H9 (cell line): ENCODE results near the gene ATE1. TPM values are rescaled to one million over a fixed set of nuclear protein-coding genes. Genes with fewer than 3 reads are reported as not detected.

Source experiments
- DNase-seq: peaks from one replicate; pipeline ENCODE4 v3.0.0-alpha.2; 2017
- H2AFZ ChIP-seq: one replicate; pipeline ENCODE4 v1.6.1; 2013; ENCODE audit warnings: mild to moderate bottlenecking, low read length, control low read depth, moderate library complexity
- H2AK5ac ChIP-seq: 2 replicates; pipeline ENCODE4 v1.6.1; 2013; ENCODE audit warnings: low read length, control low read depth, mixed read lengths; ENCODE audit not compliant: insufficient read length
- H2BK120ac ChIP-seq: one replicate; pipeline ENCODE4 v1.6.1; 2013; ENCODE audit warnings: low read depth, mild to moderate bottlenecking, low read length, control low read depth, inconsistent platforms; ENCODE audit not compliant: poor library complexity, severe bottlenecking
- H2BK12ac ChIP-seq: 2 replicates; pipeline ENCODE4 v1.6.1; 2013; ENCODE audit warnings: low read length, control low read depth, mixed read lengths, low read depth; ENCODE audit not compliant: insufficient read length
- H2BK15ac ChIP-seq: 2 replicates; pipeline ENCODE4 v1.6.1; 2013; ENCODE audit warnings: low read depth, low read length, control low read depth
- H2BK20ac ChIP-seq: one replicate; pipeline ENCODE4 v1.6.1; 2013; ENCODE audit warnings: low read depth, mild to moderate bottlenecking, low read length, control low read depth, inconsistent platforms; ENCODE audit not compliant: poor library complexity, severe bottlenecking
- H2BK5ac ChIP-seq: 2 replicates; pipeline ENCODE4 v1.6.1; 2013; ENCODE audit warnings: low read length, control low read depth, mixed read lengths; ENCODE audit not compliant: insufficient read length
- H3K14ac ChIP-seq: 2 replicates; pipeline ENCODE4 v1.6.1; 2013; ENCODE audit warnings: low read length, control low read depth; ENCODE audit not compliant: insufficient read depth
- H3K18ac ChIP-seq: 2 replicates; pipeline ENCODE4 v1.6.1; 2013; ENCODE audit warnings: low read depth, mild to moderate bottlenecking, mixed read lengths, low read length, control low read depth; ENCODE audit not compliant: insufficient read length
- H3K23ac ChIP-seq: 2 replicates; pipeline ENCODE4 v1.6.1; 2013; ENCODE audit warnings: low read length, control low read depth, mixed read lengths, low read depth; ENCODE audit not compliant: insufficient read length
- H3K23me2 ChIP-seq: 2 replicates; pipeline ENCODE4 v1.6.1; 2013; ENCODE audit warnings: low read depth, mild to moderate bottlenecking, mixed read lengths, low read length, control low read depth; ENCODE audit not compliant: insufficient read length, poor library complexity, severe bottlenecking
- H3K27ac ChIP-seq: 2 replicates; pipeline ENCODE4 v1.5.1; 2013; ENCODE audit warnings: low read length, control low read depth, mixed read lengths, low read depth; ENCODE audit not compliant: insufficient read length
- H3K27me3 ChIP-seq: 2 replicates; pipeline ENCODE4 v1.6.1; 2013; ENCODE audit warnings: low read length, control low read depth, inconsistent platforms; ENCODE audit not compliant: insufficient read depth
- H3K4ac ChIP-seq: 2 replicates; pipeline ENCODE4 v1.6.1; 2013; ENCODE audit warnings: low read depth, mild to moderate bottlenecking, control low read depth, inconsistent platforms, low read length, moderate library complexity
- H3K4me1 ChIP-seq: 2 replicates; pipeline ENCODE4 v1.6.1; 2013; ENCODE audit warnings: low read length, control low read depth, inconsistent platforms; ENCODE audit not compliant: insufficient read depth
- H3K4me2 ChIP-seq: 2 replicates; pipeline ENCODE4 v1.6.1; 2013; ENCODE audit warnings: low read length, control low read depth, mixed read lengths; ENCODE audit not compliant: insufficient read length, insufficient read depth
- H3K56ac ChIP-seq: 2 replicates; pipeline ENCODE4 v1.6.1; 2013; ENCODE audit warnings: low read depth, mild to moderate bottlenecking, mixed read lengths, low read length, control low read depth; ENCODE audit not compliant: insufficient read length
- H3K79me1 ChIP-seq: 2 replicates; pipeline ENCODE4 v1.6.1; 2013; ENCODE audit warnings: low read depth, mild to moderate bottlenecking, moderate library complexity, low read length, control low read depth, inconsistent platforms; ENCODE audit not compliant: insufficient read depth, poor library complexity, severe bottlenecking
- H3K79me2 ChIP-seq: 2 replicates; pipeline ENCODE4 v1.6.1; 2013; ENCODE audit warnings: low read length, control low read depth, inconsistent platforms; ENCODE audit not compliant: insufficient read depth
- H3K9ac ChIP-seq: 2 replicates; pipeline ENCODE4 v1.6.1; 2013; ENCODE audit warnings: low read length, control low read depth, mixed read lengths; ENCODE audit not compliant: insufficient read length; ENCODE audit errors: extremely low read depth
- H3K9me3 ChIP-seq: one replicate; pipeline ENCODE4 v1.6.1; 2013; ENCODE audit warnings: low read depth, low read length, inconsistent platforms; ENCODE audit not compliant: control insufficient read depth
- H3T11ph ChIP-seq: one replicate; pipeline ENCODE4 v1.6.1; 2013; ENCODE audit warnings: mild to moderate bottlenecking, low read length, control low read depth, inconsistent platforms
- H4K20me1 ChIP-seq: one replicate; pipeline ENCODE4 v1.6.1; 2013; ENCODE audit not compliant: control insufficient read depth, insufficient read length, insufficient read depth
- H4K5ac ChIP-seq: 2 replicates; pipeline ENCODE4 v1.6.1; 2013; ENCODE audit warnings: low read depth, mild to moderate bottlenecking, mixed read lengths, low read length, control low read depth; ENCODE audit not compliant: insufficient read length
- H4K8ac ChIP-seq: replicated peaks from 2 replicates; pipeline ENCODE4 v1.6.1; 2013; ENCODE audit warnings: low read length, control low read depth, mixed read lengths, low read depth; ENCODE audit not compliant: insufficient read length
- H4K91ac ChIP-seq: 2 replicates; pipeline ENCODE4 v1.6.1; 2013; ENCODE audit warnings: low read depth, mild to moderate bottlenecking, moderate library complexity, mixed read lengths, low read length, control low read depth; ENCODE audit not compliant: insufficient read length
- H3K27ac Mint-ChIP-seq, 3 experiments: 2 replicates in 2 of 3; 3 replicates in 1 of 3; pipeline ENCODE4 v1.8.0; 2020 to 2021; ENCODE audit warnings: mixed read lengths in 3 of 3, mild to moderate bottlenecking in 1 of 3, moderate library complexity in 1 of 3
- H3K27me3 Mint-ChIP-seq: 2 replicates; pipeline ENCODE4 v1.8.0; 2021; ENCODE audit warnings: low read depth, mild to moderate bottlenecking, moderate library complexity, mixed read lengths
- H3K36me3 Mint-ChIP-seq, 3 experiments: 2 replicates in 2 of 3; 3 replicates in 1 of 3; pipeline ENCODE4 v1.8.0; 2020 to 2021; ENCODE audit warnings: low read depth in 3 of 3, mixed read lengths in 3 of 3; ENCODE audit not compliant: insufficient read depth in 1 of 3
- H3K4me1 Mint-ChIP-seq, 2 experiments: 2 replicates each; pipeline ENCODE4 v1.8.0; 2020; ENCODE audit warnings: mixed read lengths in 2 of 2
- H3K4me3 Mint-ChIP-seq, 2 experiments: 2 replicates in 1 of 2; 3 replicates in 1 of 2; pipeline ENCODE4 v1.8.0; 2020 to 2021; ENCODE audit warnings: mild to moderate bottlenecking in 2 of 2, mixed read lengths in 2 of 2, moderate library complexity in 1 of 2
- H3K9me3 Mint-ChIP-seq, 2 experiments: 2 replicates in 1 of 2; 3 replicates in 1 of 2; pipeline ENCODE4 v1.8.0; 2020; ENCODE audit warnings: mild to moderate bottlenecking in 2 of 2, mixed read lengths in 2 of 2, moderate library complexity in 1 of 2
- CTCF ChIP-seq: fragments of 200-600 bp; sonication (generic); conservative IDR thresholded peaks from 3 replicates; pipeline ENCODE4 v1.8.0; 2021; ENCODE audit warnings: antibody characterized with exemption, mild to moderate bottlenecking
- WGBS: extraction: QIAGEN DNeasy Blood & Tissue Kit; methylation state at CpG from one replicate; pipeline ENCODE4 v1.1.7; 2013; ENCODE audit warnings: missing lambda C conversion rate, low lambda C conversion rate, mixed read lengths; ENCODE audit not compliant: insufficient read length; ENCODE audit errors: extremely low coverage; 5-methylcytosine and 5-hydroxymethylcytosine counted together
- total RNA-seq: library from RNA; stranded (reverse); gene quantifications from 2 replicates; pipeline ENCODE4 v1.2.1, GENCODE V29; 2021

ATE1 gene
- total RNA-seq, 1 experiment from 2014 or later: 29.0 TPM

- WGBS: no CpG with 5 or more reads among the region's 13 CpGs
Measured at GRCh38 chr10:121735263-121735662, 192.6 kb downstream of the ATE1 start.

More at GRCh38 chr10:121735263-121735662, 192.6 kb downstream of the ATE1 start:
- H3K27ac ChIP-seq: no peak overlapping the region
- no peak for TF ChIP-seq CTCF
- no peak overlapping the region for H4K5ac ChIP-seq
- no peak overlapping the region for H2BK120ac ChIP-seq
- H2BK12ac ChIP-seq: no peak overlapping the region
- H3K23me2 ChIP-seq: no peaks in the 10 kb centered on the region
- no peak overlapping the region for H3K4me3 Mint-ChIP-seq
- H2BK20ac ChIP-seq: no peak overlapping the region
- no peaks in the 10 kb centered on the region for H4K20me1 ChIP-seq
- H3K27me3 ChIP-seq: no peaks in the 10 kb centered on the region
- H3K56ac ChIP-seq: no peak overlapping the region
- no peaks in the 10 kb centered on the region; a peak in 2 of 5 replicates for H3K9me3 Mint-ChIP-seq
- no peak overlapping the region for H3K23ac ChIP-seq
- peaks cover 11% of the 10 kb centered on the region; the same call in 1 of the 2 replicates for H3K4me1 ChIP-seq
- H4K91ac ChIP-seq: no peak overlapping the region
- H3K36me3 Mint-ChIP-seq: no peaks in the 10 kb centered on the region
- H2BK15ac ChIP-seq: no peak overlapping the region
- peaks cover 33 to 35% of the 10 kb centered on the region in 2 experiments for H3K4me1 Mint-ChIP-seq
- H3T11ph ChIP-seq: no peak overlapping the region
- H3K79me2 ChIP-seq: no peaks in the 10 kb centered on the region
- H2AK5ac ChIP-seq: no peak overlapping the region
- H2BK5ac ChIP-seq: no peak overlapping the region
- H3K9me3 ChIP-seq: no peaks in the 10 kb centered on the region
- DNase-seq: no peak
- no peak overlapping the region for H3K9ac ChIP-seq
- H3K4me2 ChIP-seq: no peak overlapping the region
- H4K8ac ChIP-seq: no peak overlapping the region
- no peak overlapping the region for H3K18ac ChIP-seq
- no peaks in the 10 kb centered on the region for H3K79me1 ChIP-seq
- no peaks in the 10 kb centered on the region; the same call in 1 of the 2 replicates for H3K27me3 Mint-ChIP-seq
- no peak overlapping the region for H3K14ac ChIP-seq
- no peak overlapping the region for H3K4ac ChIP-seq
- H3K27ac Mint-ChIP-seq: no peak overlapping the region
- no peak overlapping the region for H2AFZ ChIP-seq
